K562 (cell line): ENCODE measurements around the gene KRTAP1-1. TPM values are rescaled to one million over a fixed set of nuclear protein-coding genes. Genes with fewer than 3 reads are reported as not detected.

Source experiments
- ATAC-seq: fragments of 200-7000 bp; cut with Tn5 transposase; 3 replicates; pipeline ENCODE4 v1.9.1; 2020; ENCODE audit warnings: moderate library complexity
- BruUV-seq: library from RNA; stranded (reverse); fragments of 400-500 nt; replicated peaks from 2 replicates; lab custom pipeline; 2021; lab: Mats Ljungman, UMichigan
- CTCF ChIA-PET: fragments of 300-600 bp; formaldehyde crosslinking; extraction: SDS; loops from one replicate; lab custom pipeline; 2021; ENCODE audit warnings: low intra/inter-chr PET ratio; lab: Yijun Ruan, JAX
- POLR2A ChIA-PET: fragments of 300-600, 350-650 bp; sonication (Branson Sonifier 250); formaldehyde crosslinking; extraction: SDS; loops from one replicate; lab custom pipeline; 2021; ENCODE audit warnings: antibody characterized with exemption, inconsistent platforms; lab: Yijun Ruan, JAX
- DNase-seq, 4 experiments: peaks; one replicate each; pipeline versions ENCODE4 v3.0.0 to v3.0.0-alpha.2; 2011 to 2018; ENCODE audit warnings: low spot score in 3 of 4, mixed read lengths in 3 of 4; ENCODE audit errors: extremely low read depth in 1 of 4
- FAIRE-seq: peaks from 2 replicates; lab custom pipeline; 2011; peaks lifted over from hg19 to GRCh38; lab: Jason Lieb, UNC
- H2AFZ ChIP-seq: 2 replicates; pipeline ENCODE4 v1.6.0; 2011; ENCODE audit warnings: low read depth, low read length, control low read depth, inconsistent platforms
- H3K27ac ChIP-seq: fragments of 200-600 bp; 3 replicates; pipeline ENCODE4 v1.8.0; 2011; ENCODE audit warnings: low read depth, mild to moderate bottlenecking, control low read depth, inconsistent platforms, low read length, moderate library complexity, mixed read lengths; ENCODE audit errors: extremely low read depth
- H3K27me3 ChIP-seq, 2 experiments: fragments of 300-600 bp in 1 of 2; 2 replicates in 1 of 2; 3 replicates in 1 of 2; pipeline versions ENCODE4 v1.6.0 to v1.8.0; 2011; ENCODE audit warnings: inconsistent platforms in 2 of 2, low read length in 2 of 2, mild to moderate bottlenecking in 1 of 2, mixed read lengths in 1 of 2, moderate library complexity in 1 of 2; ENCODE audit not compliant: control insufficient read depth in 2 of 2, insufficient read depth in 2 of 2
- H3K36me3 ChIP-seq: fragments of 300-600 bp; 3 replicates; pipeline ENCODE4 v1.8.0; 2011; ENCODE audit warnings: mild to moderate bottlenecking, low read length, inconsistent platforms; ENCODE audit not compliant: control insufficient read depth, insufficient read depth
- H3K4me1 ChIP-seq, 2 experiments: fragments of 200-600 bp in 1 of 2; replicated peaks in 1 of 2; 2 replicates in 1 of 2; 3 replicates in 1 of 2; pipeline versions ENCODE4 v1.5.1 to v1.8.0; 2011; ENCODE audit warnings: inconsistent platforms in 2 of 2, low read length in 2 of 2, mild to moderate bottlenecking in 1 of 2, mixed read lengths in 1 of 2, moderate library complexity in 1 of 2; ENCODE audit not compliant: control insufficient read depth in 2 of 2, insufficient read depth in 2 of 2
- H3K4me2 ChIP-seq: 2 replicates; pipeline ENCODE4 v1.6.1; 2011; ENCODE audit warnings: low read length, control low read depth, inconsistent platforms, mixed read lengths; ENCODE audit not compliant: insufficient read depth
- H3K4me3 ChIP-seq: fragments of 200-600 bp; sonication (generic), shearing (Covaris generic); 2 replicates; pipeline ENCODE4 v1.5.1; 2016; ENCODE audit warnings: control low read depth, inconsistent platforms
- H3K79me2 ChIP-seq: fragments of 200-600 bp; 3 replicates; pipeline ENCODE4 v1.8.0; 2011; ENCODE audit warnings: low read length, inconsistent platforms; ENCODE audit not compliant: control insufficient read depth, insufficient read depth
- H3K9ac ChIP-seq, 2 experiments: 2 replicates each; pipeline versions ENCODE4 v1.6.0 to v1.6.1; 2011; ENCODE audit warnings: low read depth in 2 of 2, low read length in 2 of 2, control low read depth in 1 of 2, inconsistent platforms in 1 of 2, mild to moderate bottlenecking in 1 of 2, mixed read lengths in 1 of 2; ENCODE audit not compliant: insufficient read depth in 1 of 2
- H3K9me1 ChIP-seq: one replicate; pipeline ENCODE4 v1.6.0; 2011; ENCODE audit warnings: inconsistent platforms, mild to moderate bottlenecking, low read length, moderate library complexity; ENCODE audit not compliant: control insufficient read depth, insufficient read depth
- H3K9me3 ChIP-seq: replicated peaks from 2 replicates; pipeline ENCODE4 v1.5.1; 2011; ENCODE audit warnings: low read depth, low read length, inconsistent platforms; ENCODE audit not compliant: control insufficient read depth, insufficient read depth
- H4K20me1 ChIP-seq: replicated peaks from 2 replicates; pipeline ENCODE4 v1.6.1; 2011; ENCODE audit warnings: low read length, inconsistent platforms, mixed read lengths; ENCODE audit not compliant: control insufficient read depth, insufficient read depth
- CHD1 ChIP-seq: fragments of 200-600 bp; sonication (generic); IDR thresholded peaks from one replicate; pipeline ENCODE4 v1.6.1; 2012; ENCODE audit warnings: mild to moderate bottlenecking, moderate library complexity, low read length, inconsistent platforms
- KAT8 ChIP-seq: fragments of 450-650 bp; IDR thresholded peaks from 2 replicates; pipeline ENCODE4 v1.6.1; 2016; ENCODE audit warnings: low read depth, mild to moderate bottlenecking
- MYC ChIP-seq, 2 experiments: fragments of 250-450 bp in 1 of 2; sonication (Bioruptor Pico) in 1 of 2; IDR thresholded peaks; 2 replicates each; pipeline versions ENCODE4 v1.5.1 to v1.6.1; 2012 to 2021; ENCODE audit warnings: low read depth in 2 of 2, borderline replicate concordance in 1 of 2, improper control_type of control experiment in 1 of 2, low read length in 1 of 2, mild to moderate bottlenecking in 1 of 2, moderate library complexity in 1 of 2
- SFPQ ChIP-seq: fragments of 200-400 bp; formaldehyde crosslinking; IDR thresholded peaks from 2 replicates; pipeline ENCODE4 v1.6.1; 2017; ENCODE audit warnings: mild to moderate bottlenecking, low read depth, low read length, moderate library complexity
- ZBTB40 ChIP-seq, 2 experiments: fragments of 450-650 bp in 1 of 2; sonication (generic) in 1 of 2; formaldehyde crosslinking in 1 of 2; IDR thresholded peaks; 2 replicates each; pipeline versions ENCODE4 v1.7.1 to v1.9.0; 2016 to 2022; ENCODE audit warnings: inconsistent platforms in 1 of 2, mild to moderate bottlenecking in 1 of 2, missing genetic modification reagents in 1 of 2
- ZNF584 ChIP-seq: fragments of 200-800 bp; sonication (Bioruptor generic); IDR thresholded peaks from 2 replicates; pipeline ENCODE4 v1.6.1; 2016; ENCODE audit warnings: low read depth, mild to moderate bottlenecking, missing genetic modification characterization, missing compliant biosample characterization
- ZSCAN32 ChIP-seq: fragments of 450-650 bp; formaldehyde crosslinking; IDR thresholded peaks from 2 replicates; pipeline ENCODE4 v1.4.0; 2020; ENCODE audit warnings: mild to moderate bottlenecking, moderate library complexity
- WGBS: fragments of 100-300 bp; shearing (Covaris generic); methylation state at CpG from one replicate; pipeline ENCODE4 v1.1.6; 2016; ENCODE audit warnings: low coverage, mixed read lengths; ENCODE audit not compliant: insufficient coverage; ENCODE audit errors: missing lambda C conversion rate; 5-methylcytosine and 5-hydroxymethylcytosine counted together
- in situ Hi-C: fragments of 300-500 bp; cut with MboI; formaldehyde crosslinking; loops from 4 replicates; pipeline ENCODE4 v1.15.0; 2018; ENCODE audit warnings: inconsistent platforms, mixed read lengths
- intact Hi-C: fragments of 100-400 bp; cut with micrococcal nuclease; formaldehyde crosslinking; loops from 2 replicates; pipeline ENCODE4 v1.14.2; 2022
- polyA plus RNA-seq, 8 experiments: library from polyadenylated mRNA; depleted of rRNA in 4 of 8; stranded (reverse) in 5 of 8; unstranded in 3 of 8; fragments of >200 nt; fragmentation: Nextera tagmentation in 2 of 8; fragmentation: Illumina TruSeq in 1 of 8; extraction: Ambion mirVana in 2 of 8; extraction: Trizol in 1 of 8; gene quantifications; 2 replicates each; pipeline versions ENCODE4 v1.2.1 to v1.2.3, GENCODE V29; 2011 to 2014; ENCODE audit warnings: inconsistent platforms in 1 of 8, missing spikeins in 1 of 8
- total RNA-seq, 7 experiments: library from RNA; depleted of rRNA in 6 of 7; stranded (reverse); fragments of >200 nt in 6 of 7; fragmentation: Illumina TruSeq in 2 of 7; extraction: Trizol in 2 of 7; gene quantifications; 2 replicates each; pipeline versions ENCODE4 v1.2.1 to v1.2.3, GENCODE V29; 2011 to 2021; ENCODE audit warnings: low replicate concordance in 1 of 7

The KRTAP1-1 gene
- total and polyA plus RNA-seq, 9 of the 15 experiments (the other 6 are each of a cell fraction or from before 2014, with no cell fraction given), result not detected

GRCh38 chr17:40996829-40997228 lies 44.4 kb downstream of the KRTAP1-1 start:
- no peaks in the 10 kb centered on the region for H3K9me1 ChIP-seq
- no peaks in the 10 kb centered on the region for H3K36me3 ChIP-seq
- H2AFZ ChIP-seq, result no peak overlapping the region
- ATAC-seq (no peak), DNase-seq (no peak), FAIRE-seq (no peak)
- H3K27me3 ChIP-seq, result peaks cover 0 to 5% of the 10 kb centered on the region in 2 experiments; a peak in 2 of 5 replicates
- no peak overlapping the region for H3K9ac ChIP-seq
- POLR2A ChIA-PET, result interaction anchor here (0.6 to 2.0 kb wide), 2 partner anchors 17 to 280 kb away, joined by 4 to 8 read pairs; no protein-coding TSS in a partner anchor
- WGBS, result 0% methylated on average over 4 of the region's 4 CpGs
- in situ Hi-C loops (no loop called here), intact Hi-C loops (no loop called here)
- H3K27ac ChIP-seq, result no peak overlapping the region
- no TSS peak for BruUV-seq
- H3K4me1 ChIP-seq, result no peaks in the 10 kb centered on the region
- TF ChIP-seq KAT8 (no peak), ZBTB40 (IDR thresholded peaks at IDR 0.05) (no peak), ZBTB40 (CRISPR knock-in tag; IDR thresholded peaks at IDR 0.05) (no peak), SFPQ (no peak), ZSCAN32 (CRISPR knock-in tag) (no peak), MYC (IDR thresholded peaks at IDR 0.05; ENCODE audit: low read depth, low read length) (no peak), MYC (CRISPR knock-in tag; IDR thresholded peaks at IDR 0.05; ENCODE audit: borderline replicate concordance, low read depth) (no peak), ZNF584 (CRISPR knock-in tag) (no peak), CHD1 (no peak)
- H3K79me2 ChIP-seq, result no peaks in the 10 kb centered on the region
- CTCF ChIA-PET, result no interaction called here
- H3K9me3 ChIP-seq, result no peaks in the 10 kb centered on the region
- H3K4me2 ChIP-seq, result no peak overlapping the region
- no peaks in the 10 kb centered on the region for H4K20me1 ChIP-seq
- H3K4me3 ChIP-seq, result no peak overlapping the region
